CD14-positive monocyte (primary cell): ENCODE results near the gene CXCL17. TPM values are rescaled to one million over a fixed set of nuclear protein-coding genes. Genes with fewer than 3 reads are reported as not detected.

ENCODE experiments used
- DNase-seq, 3 donors: peaks; one replicate each; pipeline ENCODE4 v3.0.0-alpha.2; 2011 to 2022
- H2AFZ ChIP-seq: 2 replicates; pipeline ENCODE4 v1.6.0; 2012; ENCODE audit warnings: mild to moderate bottlenecking, low read depth, low read length, inconsistent platforms; ENCODE audit not compliant: insufficient read depth, poor library complexity, severe bottlenecking
- H3K27ac ChIP-seq, 2 donors: 1 replicate in 1 of 2; 2 replicates in 1 of 2; pipeline ENCODE4 v1.5.1; 2012 to 2013; ENCODE audit warnings: low read length in 2 of 2, control low read depth in 1 of 2, inconsistent platforms in 1 of 2, low read depth in 1 of 2, mild to moderate bottlenecking in 1 of 2
- H3K27me3 ChIP-seq, 2 donors: one replicate each; pipeline versions ENCODE4 v1.6.0 to v1.6.1; 2011 to 2013; ENCODE audit warnings: low read length in 2 of 2; ENCODE audit not compliant: control insufficient read depth in 2 of 2, insufficient read depth in 2 of 2
- H3K36me3 ChIP-seq, 2 donors: replicated peaks in 1 of 2; 1 replicate in 1 of 2; 2 replicates in 1 of 2; pipeline versions ENCODE4 v1.5.1 to v1.6.1; 2012 to 2013; ENCODE audit warnings: low read length in 2 of 2, control low read depth in 1 of 2, inconsistent platforms in 1 of 2, mild to moderate bottlenecking in 1 of 2; ENCODE audit not compliant: insufficient read depth in 2 of 2, control insufficient read depth in 1 of 2
- H3K4me1 ChIP-seq, 2 donors: 1 replicate in 1 of 2; 2 replicates in 1 of 2; pipeline versions ENCODE4 v1.5.1 to v1.6.1; 2012 to 2013; ENCODE audit warnings: low read length in 2 of 2, control low read depth in 1 of 2, inconsistent platforms in 1 of 2, mild to moderate bottlenecking in 1 of 2, moderate library complexity in 1 of 2; ENCODE audit not compliant: insufficient read depth in 2 of 2, control insufficient read depth in 1 of 2
- H3K4me2 ChIP-seq: replicated peaks from 2 replicates; pipeline ENCODE3; 2012; ENCODE audit warnings: low read length, moderate library complexity, mild to moderate bottlenecking; ENCODE audit not compliant: poor library complexity, severe bottlenecking; ENCODE audit errors: extremely low read depth
- H3K4me3 ChIP-seq, 3 experiments: fragments of 200-600 bp in 1 of 3; sonication (generic) in 1 of 3; replicated peaks in 1 of 3; 1 replicate in 2 of 3; 2 replicates in 1 of 3; pipeline ENCODE4 v1.5.1; 2011 to 2013; ENCODE audit warnings: low read length in 3 of 3, mild to moderate bottlenecking in 3 of 3, control low read depth in 2 of 3, low read depth in 2 of 3, inconsistent platforms in 1 of 3, moderate library complexity in 1 of 3
- H3K79me2 ChIP-seq: 2 replicates; pipeline ENCODE4 v1.6.0; 2012; ENCODE audit warnings: mild to moderate bottlenecking, control low read depth, inconsistent platforms, low read length, moderate library complexity; ENCODE audit not compliant: insufficient read depth
- H3K9ac ChIP-seq: 2 replicates; pipeline ENCODE4 v1.6.0; 2017; ENCODE audit warnings: low read length, mild to moderate bottlenecking; ENCODE audit not compliant: insufficient read depth, poor library complexity, severe bottlenecking
- H3K9me3 ChIP-seq, 2 donors: replicated peaks in 1 of 2; 1 replicate in 1 of 2; 2 replicates in 1 of 2; pipeline versions ENCODE4 v1.5.1 to v1.6.1; 2012 to 2013; ENCODE audit warnings: low read length in 2 of 2, control low read depth in 1 of 2; ENCODE audit not compliant: control insufficient read depth in 1 of 2, insufficient read depth in 1 of 2
- H4K20me1 ChIP-seq: 2 replicates; pipeline ENCODE4 v1.6.0; 2012; ENCODE audit warnings: mild to moderate bottlenecking, low read length, control low read depth, moderate library complexity; ENCODE audit not compliant: insufficient read depth
- H3K27ac Mint-ChIP-seq, 7 donors: one replicate each; pipeline ENCODE4 v1.8.0; 2020; ENCODE audit warnings: mild to moderate bottlenecking in 7 of 7, mixed read lengths in 7 of 7, moderate library complexity in 6 of 7, inconsistent platforms in 2 of 7
- H3K27me3 Mint-ChIP-seq, 3 donors: one replicate each; pipeline ENCODE4 v1.8.0; 2021 to 2022; ENCODE audit warnings: low read depth in 3 of 3, mild to moderate bottlenecking in 3 of 3, mixed read lengths in 3 of 3, moderate library complexity in 3 of 3, inconsistent platforms in 1 of 3
- H3K36me3 Mint-ChIP-seq, 2 donors: one replicate each; pipeline ENCODE4 v1.8.0; 2020; ENCODE audit warnings: mixed read lengths in 2 of 2, inconsistent platforms in 1 of 2, mild to moderate bottlenecking in 1 of 2
- H3K4me1 Mint-ChIP-seq: one replicate; pipeline ENCODE4 v1.8.0; 2020; ENCODE audit warnings: mild to moderate bottlenecking, mixed read lengths
- H3K4me3 Mint-ChIP-seq, 2 donors: one replicate each; pipeline ENCODE4 v1.8.0; 2020; ENCODE audit warnings: mild to moderate bottlenecking in 2 of 2, mixed read lengths in 2 of 2, moderate library complexity in 1 of 2
- H3K9me3 Mint-ChIP-seq, 7 donors: one replicate each; pipeline ENCODE4 v1.8.0; 2020 to 2022; ENCODE audit warnings: mixed read lengths in 7 of 7, mild to moderate bottlenecking in 6 of 7, moderate library complexity in 6 of 7, inconsistent platforms in 2 of 7
- CTCF ChIP-seq: fragments of 200-600 bp; IDR thresholded peaks from one replicate; pipeline ENCODE4 v1.8.0; 2022; ENCODE audit warnings: antibody characterized with exemption, mild to moderate bottlenecking
- WGBS: methylation state at CpG from one replicate; pipeline ENCODE4 v1.1.5; 2013; ENCODE audit warnings: missing lambda C conversion rate; ENCODE audit not compliant: insufficient coverage; 5-methylcytosine and 5-hydroxymethylcytosine counted together
- intact Hi-C, 2 donors: fragments of 100-400 bp; cut with micrococcal nuclease; formaldehyde crosslinking; loops; one replicate each; pipeline versions ENCODE4 v1.15.0 to v1.15.1; 2023
- polyA plus RNA-seq, 3 donors: library from polyadenylated mRNA; depleted of rRNA in 1 of 3; unstranded in 2 of 3; stranded (reverse) in 1 of 3; fragments of 300-500 nt in 2 of 3; fragments of >200 nt in 1 of 3; fragmentation: Illumina TruSeq in 2 of 3; gene quantifications; 1 replicate in 2 of 3; 2 replicates in 1 of 3; pipeline ENCODE4 v1.2.3, GENCODE V29; 2012 to 2021

The CXCL17 gene
- polyA plus RNA-seq, 3 donors = not detected

DNA sequence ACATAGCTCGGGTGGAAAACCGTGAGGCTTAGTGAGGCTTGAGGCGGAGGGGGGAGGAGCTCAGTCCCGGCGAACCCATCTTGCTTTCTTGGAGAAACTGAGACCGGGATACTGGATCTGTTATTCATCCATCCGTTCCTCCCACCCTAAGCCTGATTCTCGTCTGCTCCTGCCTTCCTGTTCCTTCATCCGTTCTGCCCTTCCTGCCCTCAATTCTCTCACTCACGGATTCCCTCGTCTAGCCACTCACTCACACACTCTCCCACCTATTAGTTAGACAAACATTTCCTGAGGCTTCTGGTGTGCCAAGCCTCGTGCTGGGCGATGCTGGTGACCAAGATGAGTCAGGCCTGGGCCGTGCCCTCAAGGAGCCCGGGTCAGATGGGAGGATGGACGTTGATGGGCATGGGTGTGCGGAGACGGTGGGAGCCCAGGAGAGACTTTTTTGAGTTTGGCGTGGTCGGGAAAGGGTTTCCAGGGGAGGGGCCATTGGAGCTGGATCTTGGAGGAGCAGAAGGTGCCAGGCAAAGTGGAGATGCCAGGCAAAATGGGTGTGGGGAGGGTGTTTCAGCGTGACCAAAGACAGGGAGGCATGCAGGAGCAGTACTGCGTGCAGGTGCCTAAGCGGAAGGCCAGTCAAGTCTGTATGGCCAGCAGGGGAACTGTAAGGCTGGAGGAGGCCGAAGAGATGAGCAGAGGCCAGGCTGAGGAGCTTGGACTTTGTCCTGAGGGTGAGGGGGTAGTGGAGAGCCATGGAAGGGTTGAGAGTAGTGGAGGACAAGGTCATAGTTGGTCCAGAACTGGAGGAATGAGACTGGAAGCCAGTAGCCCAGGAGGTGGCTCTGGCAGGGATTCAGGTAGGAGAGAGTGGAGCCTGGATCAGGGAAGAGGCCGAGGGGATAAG, 45.2 kb downstream of the CXCL17 start:
- no peaks in the 10 kb centered on the region for H3K9me3 ChIP-seq
- Mint-ChIP-seq H3K4me1 (peaks cover 39% of the 10 kb centered on the region), H3K27ac (peak overlapping the region; percentile 55 to 98 (median 94)), H3K27me3 (peaks cover 13 to 23% (median 22%) of the 10 kb centered on the region in 3 donors), H3K9me3 (peaks cover 0 to 4% (median 0%) of the 10 kb centered on the region in 7 donors), H3K4me3 (peak overlapping the region; percentile 88 to 99), H3K36me3 (peaks cover 7 to 10% of the 10 kb centered on the region in 2 donors)
- peak overlapping the region; percentile 87 for H2AFZ ChIP-seq
- DNase-seq = peak; percentile 34 to 63 (median 38)
- no peak for TF ChIP-seq CTCF
- WGBS = 30% methylated on average over 23 of the region's 25 CpGs
- intact Hi-C loops = loop anchor here (2.0 to 10.0 kb wide), 2 partner anchors 73 to 273 kb away; partner anchors contain the start of gene MEGF8 (in 1 of the 2)
- H3K27ac ChIP-seq = peak overlapping the region; percentile 82 to 89
- H3K4me2 ChIP-seq = peak overlapping the region; percentile 81
- peaks cover 8% of the 10 kb centered on the region for H3K79me2 ChIP-seq
- no peaks in the 10 kb centered on the region for H3K36me3 ChIP-seq
- peak overlapping the region; percentile 75 for H3K9ac ChIP-seq
- peaks cover 34 to 39% of the 10 kb centered on the region in 2 donors for H3K4me1 ChIP-seq
- peaks cover 15% of the 10 kb centered on the region for H4K20me1 ChIP-seq
- H3K4me3 ChIP-seq = peak overlapping the region; percentile 53 to 83 (median 76)
- H3K27me3 ChIP-seq = peaks cover 0 to 7% of the 10 kb centered on the region in 2 donors

DNA sequence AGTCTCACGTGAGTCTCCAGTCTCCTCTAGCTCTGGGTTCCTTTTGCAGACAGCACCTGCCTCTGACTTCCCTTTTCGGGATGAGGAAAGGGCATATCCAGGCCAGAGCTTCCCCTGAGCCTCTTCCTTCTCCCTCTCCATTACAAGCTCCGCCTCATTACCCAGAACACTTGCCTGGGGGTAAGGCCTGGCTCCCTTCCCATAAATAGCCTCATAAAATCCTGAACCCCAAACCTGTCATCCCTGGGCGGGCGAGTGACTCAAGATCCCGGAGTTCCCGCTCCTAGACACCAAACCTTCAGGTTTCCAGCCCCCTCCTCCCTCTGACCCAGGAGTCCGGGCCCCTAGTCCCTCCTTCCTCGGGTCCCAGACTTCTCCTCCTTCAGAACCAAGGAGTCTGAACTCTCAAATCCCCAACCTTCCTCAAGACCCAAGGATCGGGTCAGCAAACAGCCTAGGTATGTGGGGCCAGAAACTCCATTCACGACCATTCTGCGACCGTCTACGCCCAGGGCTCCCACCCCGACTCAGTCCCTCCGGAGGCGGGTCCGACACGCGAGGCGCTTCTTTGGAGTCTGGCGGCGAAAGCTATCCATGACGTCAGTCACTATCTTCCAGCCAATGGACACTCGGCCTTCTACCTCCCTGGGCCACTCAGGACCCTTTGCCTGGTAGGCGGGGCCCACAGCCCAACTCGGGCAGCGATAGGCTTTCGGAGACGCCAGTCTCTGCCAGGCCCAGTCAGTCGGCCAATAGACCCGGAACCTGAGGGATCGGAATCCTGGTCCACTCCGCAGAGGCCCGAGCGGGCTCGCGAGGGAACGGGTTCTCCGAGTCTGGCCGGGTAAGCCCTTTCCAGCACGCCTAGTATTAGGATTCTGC, 46.1 kb downstream of the CXCL17 start:
- Histone ChIP-seq H3K27me3 (no peaks in the 10 kb centered on the region), H3K4me3 (peak overlapping the region; percentile 53 to 83 (median 76)), H3K36me3 (no peaks in the 10 kb centered on the region), H3K27ac (peak overlapping the region; percentile 82 to 89), H3K4me2 (peak overlapping the region; percentile 81), H3K9ac (peak overlapping the region; percentile 75), H3K79me2 (peaks cover 8% of the 10 kb centered on the region), H2AFZ (peak overlapping the region; percentile 87), H4K20me1 (peaks cover 9% of the 10 kb centered on the region), H3K4me1 (peaks cover 29 to 33% of the 10 kb centered on the region in 2 donors), H3K9me3 (no peaks in the 10 kb centered on the region)
- under 1% methylated on average over 42 of the region's 42 CpGs for WGBS
- Mint-ChIP-seq H3K27me3 (peaks cover 11 to 19% (median 18%) of the 10 kb centered on the region in 3 donors), H3K36me3 (peaks cover 7 to 10% of the 10 kb centered on the region in 2 donors), H3K9me3 (peaks cover 0 to 2% (median 0%) of the 10 kb centered on the region in 7 donors), H3K4me1 (peaks cover 32% of the 10 kb centered on the region), H3K4me3 (peak overlapping the region; percentile 88 to 99), H3K27ac (peak overlapping the region; percentile 94 to 99 (median 97))
- no peak for TF ChIP-seq CTCF
- intact Hi-C loops = loop anchor here (2.0 to 10.0 kb wide), 2 partner anchors 72 to 272 kb away; partner anchors contain the start of gene MEGF8 (in 1 of the 2)
- DNase-seq = peak; percentile 98 to 99 (median 98)
